Adrenal gland (tissue), 5 donors: Measurements from ENCODE around the gene NOLC1.

Experiments
- POLR2A ChIP-seq, 2 donors: fragments of 450-650 bp; IDR thresholded peaks; one replicate each; pipeline ENCODE4 v1.6.1; 2017; ENCODE audit warnings: antibody characterized with exemption in 2 of 2, mild to moderate bottlenecking in 2 of 2, moderate library complexity in 1 of 2
- TF ChIP-seq, protein P1 (sequence below), 6 experiments: fragments of 450-650 bp in 4 of 6; fragments of 200-600 bp in 2 of 6; sonication (generic) in 1 of 6; IDR thresholded peaks; 1 replicate in 5 of 6; 2 replicates in 1 of 6; pipeline versions ENCODE4 v1.5.1 to v1.8.0; 2016 to 2021; ENCODE audit warnings: antibody characterized with exemption in 6 of 6, mild to moderate bottlenecking in 2 of 6, moderate library complexity in 1 of 6
- donor health status: DM: no; HTN: no; CAD: no.

DNA sequence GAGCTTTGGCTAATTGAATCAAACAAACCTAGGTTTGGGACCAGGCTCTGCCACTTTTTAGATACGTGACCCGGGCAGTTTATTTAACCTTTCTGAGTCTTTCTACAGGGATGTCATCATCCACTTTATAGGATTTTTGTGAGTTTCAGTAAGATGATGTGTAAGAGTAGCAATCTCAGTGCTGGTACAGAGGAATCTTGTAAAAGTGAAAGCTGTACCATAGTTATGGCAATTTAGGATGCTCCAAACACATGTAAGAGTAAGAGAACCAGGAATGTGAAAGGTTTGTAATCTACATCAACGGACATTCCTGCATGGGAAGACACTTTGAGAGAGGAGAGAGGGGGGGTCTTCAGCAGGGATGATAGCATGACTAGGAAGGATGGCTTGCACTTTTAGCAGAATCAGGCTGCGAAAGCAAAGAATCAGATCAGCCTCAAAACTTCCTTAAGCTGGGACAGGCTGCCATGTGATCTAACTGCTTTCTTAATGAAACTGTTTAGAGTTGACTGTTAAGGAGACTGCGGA, 968 bp downstream of the NOLC1 start:
- TF ChIP-seq, protein P1, sequence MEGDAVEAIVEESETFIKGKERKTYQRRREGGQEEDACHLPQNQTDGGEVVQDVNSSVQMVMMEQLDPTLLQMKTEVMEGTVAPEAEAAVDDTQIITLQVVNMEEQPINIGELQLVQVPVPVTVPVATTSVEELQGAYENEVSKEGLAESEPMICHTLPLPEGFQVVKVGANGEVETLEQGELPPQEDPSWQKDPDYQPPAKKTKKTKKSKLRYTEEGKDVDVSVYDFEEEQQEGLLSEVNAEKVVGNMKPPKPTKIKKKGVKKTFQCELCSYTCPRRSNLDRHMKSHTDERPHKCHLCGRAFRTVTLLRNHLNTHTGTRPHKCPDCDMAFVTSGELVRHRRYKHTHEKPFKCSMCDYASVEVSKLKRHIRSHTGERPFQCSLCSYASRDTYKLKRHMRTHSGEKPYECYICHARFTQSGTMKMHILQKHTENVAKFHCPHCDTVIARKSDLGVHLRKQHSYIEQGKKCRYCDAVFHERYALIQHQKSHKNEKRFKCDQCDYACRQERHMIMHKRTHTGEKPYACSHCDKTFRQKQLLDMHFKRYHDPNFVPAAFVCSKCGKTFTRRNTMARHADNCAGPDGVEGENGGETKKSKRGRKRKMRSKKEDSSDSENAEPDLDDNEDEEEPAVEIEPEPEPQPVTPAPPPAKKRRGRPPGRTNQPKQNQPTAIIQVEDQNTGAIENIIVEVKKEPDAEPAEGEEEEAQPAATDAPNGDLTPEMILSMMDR (IDR thresholded peaks at IDR 0.05): no peak
- TF ChIP-seq POLR2A (IDR thresholded peaks at IDR 0.05): no peak
